Measurements from ENCODE around the gene HIGD2B.
"Not testable (repeated sequence)": the region's sequence is repeated elsewhere in the genome, so short reads cannot be mapped to it uniquely, and the experiment has no call there.

Gene HIGD2B

GRCh38 chr15:72671525-72671924 lies 14.5 kb downstream of the HIGD2B start:
- no peak for DNase-seq

- peak; percentile 59 for DNase-seq
Observed at GRCh38 chr15:72670656-72671352, 15.2 kb downstream of the HIGD2B start.

- not testable (repeated sequence) for DNase-seq
Observed at GRCh38 chr15:72669803-72670202, 16.2 kb downstream of the HIGD2B start.

- DNase-seq: not testable (repeated sequence)
Observed at GRCh38 chr15:72665706-72666105, 20.3 kb downstream of the HIGD2B start.

GRCh38 chr15:72663931-72664330 lies 22.1 kb downstream of the HIGD2B start:
- DNase-seq: not testable (repeated sequence)

GRCh38 chr15:72661081-72661480 lies 24.9 kb downstream of the HIGD2B start:
- not testable (repeated sequence) for DNase-seq

- not testable (repeated sequence) for DNase-seq
Observed at GRCh38 chr15:72656014-72656413, 30.0 kb downstream of the HIGD2B start.

GRCh38 chr15:72654397-72654796 lies 31.6 kb downstream of the HIGD2B start, which contains the start of gene GOLGA6B:
Gene GOLGA6B, plus strand, starts transcription at chr15:72654697. Its CDS starts 41 bp downstream, at chr15:72654738.
- DNase-seq: not testable (repeated sequence)

GRCh38 chr15:72648631-72649253 lies 37.2 kb downstream of the HIGD2B start:
- DNase-seq: not testable (repeated sequence)

GRCh38 chr15:72642271-72642670 lies 43.7 kb downstream of the HIGD2B start:
- not testable (repeated sequence) for DNase-seq

GRCh38 chr15:72639759-72640483 lies 46.1 kb downstream of the HIGD2B start:
- DNase-seq: not testable (repeated sequence)

GRCh38 chr15:72636519-72637282 lies 49.3 kb downstream of the HIGD2B start:
- DNase-seq: peak; percentile 27

- DNase-seq: not testable (repeated sequence)
Observed at GRCh38 chr15:72629068-72629570, 56.9 kb downstream of the HIGD2B start.

- DNase-seq: not testable (repeated sequence)
Observed at GRCh38 chr15:72628249-72629067, 57.5 kb downstream of the HIGD2B start.

GRCh38 chr15:72626153-72626552 lies 59.8 kb downstream of the HIGD2B start:
- DNase-seq: not testable (repeated sequence)

Data from central memory CD4-positive, alpha-beta T cell (primary cell).